Stimulated activated CD8-positive, alpha-beta memory T cell treated with anti-CD3 and anti-CD28 coated beads, Interleukin-4, amount 100 ng/mL, for 4 hours (primary cell): ENCODE results near the gene FBLN1.
"Not testable (repeated sequence)": the region's sequence is repeated elsewhere in the genome, so short reads cannot be mapped to it uniquely, and the experiment has no call there.

ENCODE experiments used
- DNase-seq, 2 donors: peaks; one replicate each; pipeline ENCODE4 v3.0.0-alpha.2; 2020; ENCODE audit warnings: low read depth in 2 of 2, low spot score in 1 of 2

FBLN1 gene

DNA sequence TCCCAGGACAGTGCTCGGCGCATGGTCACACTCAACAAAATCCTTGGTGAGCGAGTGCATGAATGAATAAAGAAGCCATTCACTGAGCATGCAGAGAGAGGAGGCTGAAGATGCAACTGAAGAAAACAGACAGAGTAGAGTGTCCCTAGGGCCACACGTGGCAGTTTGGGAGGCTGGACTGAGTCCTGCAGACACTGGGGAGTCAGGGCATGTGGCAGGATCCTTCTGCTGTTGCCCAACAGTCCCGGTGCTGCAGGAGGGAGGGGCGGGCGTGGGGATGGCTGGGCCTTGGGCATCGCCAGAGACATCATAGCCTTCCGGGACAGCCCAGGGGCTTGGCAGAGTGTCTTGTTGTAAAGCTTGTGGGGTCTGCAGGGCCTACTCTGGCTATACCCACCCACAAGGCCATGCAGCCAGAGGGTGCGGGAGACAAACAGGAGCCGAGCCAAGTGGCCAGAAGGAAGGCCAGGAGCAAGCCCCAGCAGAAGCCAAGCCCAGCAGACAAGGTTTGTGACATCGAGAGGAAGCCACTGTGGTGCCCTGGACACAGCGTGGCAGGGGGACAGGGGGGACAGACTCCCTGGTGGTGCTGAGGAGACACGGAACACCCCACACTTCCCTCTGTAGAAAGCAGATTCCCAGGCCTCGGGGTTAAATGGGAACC is 26.7 kb upstream of the FBLN1 start:
- DNase-seq = no peak

DNA sequence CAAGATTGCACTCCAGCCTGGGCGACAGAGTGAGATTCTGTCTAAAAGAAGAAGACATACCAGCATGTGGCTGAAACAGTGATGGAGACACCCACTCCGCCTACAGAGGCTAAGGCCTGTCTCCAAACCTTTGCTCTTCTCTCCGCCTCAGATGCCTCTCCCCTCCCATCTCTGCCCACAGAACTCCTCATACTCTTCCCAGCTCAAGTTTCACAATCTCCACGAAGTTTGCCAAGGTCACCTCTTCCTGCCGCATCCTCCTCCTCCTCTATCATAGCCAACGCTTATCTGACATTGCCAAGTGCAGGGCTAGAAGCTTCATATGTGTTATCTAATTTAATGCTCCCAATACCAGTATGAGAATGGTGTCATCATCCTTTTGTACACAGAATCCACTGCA is 25.9 kb upstream of the FBLN1 start:
- no peak for DNase-seq

DNA sequence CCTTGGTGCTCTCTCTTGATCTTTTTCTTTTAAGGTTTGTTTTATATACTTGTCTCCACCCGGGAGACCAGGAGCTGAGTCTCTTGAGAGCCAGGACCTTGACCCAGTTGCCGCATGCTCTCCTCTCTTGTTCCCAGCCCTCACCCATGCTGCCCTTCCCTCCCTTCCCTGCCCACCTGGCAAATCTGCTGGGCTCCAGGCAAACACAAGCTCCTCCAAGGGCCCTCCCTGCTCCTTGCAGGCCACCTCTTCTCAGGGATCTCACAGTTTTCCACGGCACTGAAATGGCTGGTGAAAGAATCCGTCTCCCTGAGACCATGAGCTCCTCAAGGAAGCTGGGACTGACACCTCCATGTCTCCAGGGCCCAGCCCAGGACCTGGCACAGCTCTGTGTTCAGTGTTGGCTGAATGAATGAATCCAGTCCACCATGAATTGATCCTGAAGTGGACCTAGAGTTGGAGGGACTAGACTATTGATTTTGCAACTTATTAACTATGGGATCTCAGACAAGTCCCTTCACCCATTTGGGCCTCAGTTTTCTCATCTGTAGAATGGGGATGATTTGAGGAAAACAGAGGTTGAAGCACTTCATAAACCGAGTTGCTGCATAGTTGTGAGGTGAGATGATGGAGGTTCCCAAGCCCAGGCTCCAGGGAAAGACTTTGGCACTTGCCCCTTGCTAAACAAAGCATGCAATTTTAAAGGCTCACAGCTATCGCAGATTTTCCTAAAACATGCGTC is 25.1 kb upstream of the FBLN1 start:
- no peak for DNase-seq

DNA sequence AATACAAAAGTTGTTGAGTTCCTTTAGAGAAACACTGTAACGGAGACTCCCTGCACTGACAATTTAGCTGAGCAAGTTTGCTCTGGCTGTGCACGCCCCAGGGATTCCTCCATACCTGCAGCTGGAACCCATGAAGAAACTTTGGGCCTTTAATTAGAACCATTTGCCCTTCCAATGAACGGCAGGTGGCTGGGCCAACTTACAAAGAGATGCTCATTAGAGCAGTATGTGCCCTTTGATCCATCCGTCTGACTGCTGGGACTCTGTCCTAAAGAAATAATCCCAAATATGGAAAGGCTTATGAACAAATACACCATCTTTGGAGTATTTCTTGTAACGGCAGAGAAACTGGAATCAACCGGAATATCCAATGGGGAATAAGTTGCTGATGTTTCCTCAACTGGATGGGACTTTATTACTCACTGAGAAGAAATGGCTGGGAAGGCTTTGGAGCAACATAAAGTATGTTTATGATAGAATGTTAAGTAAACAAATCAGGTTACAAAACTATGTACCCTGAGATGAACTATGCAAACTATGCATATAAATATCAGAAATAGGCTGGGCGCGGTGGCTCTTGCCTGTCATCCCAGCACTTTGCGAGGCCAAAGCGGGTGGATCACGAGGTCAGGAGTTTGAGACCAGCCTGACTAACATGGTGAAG is 24.4 kb upstream of the FBLN1 start:
- DNase-seq = no peak

DNA sequence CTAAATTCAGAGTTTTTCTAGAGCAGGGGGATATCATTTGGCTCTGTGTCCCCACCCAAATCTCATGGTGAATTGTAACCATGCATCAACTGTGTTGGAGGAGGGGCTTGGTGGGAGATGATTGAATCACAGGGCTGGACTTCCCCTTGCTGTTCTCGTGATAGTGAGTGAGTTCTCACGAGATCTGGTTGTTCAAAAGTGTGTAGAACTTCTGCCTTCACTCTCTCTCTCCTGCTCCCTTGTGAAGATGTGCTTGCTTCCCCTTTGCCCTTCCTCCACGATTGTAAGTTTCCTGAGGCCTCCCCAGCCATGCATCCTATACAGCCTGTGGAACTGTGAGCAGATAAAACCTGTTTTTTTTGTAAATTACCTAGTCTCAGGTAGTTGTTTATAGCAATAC is 22.0 kb upstream of the FBLN1 start:
- no peak for DNase-seq

DNA sequence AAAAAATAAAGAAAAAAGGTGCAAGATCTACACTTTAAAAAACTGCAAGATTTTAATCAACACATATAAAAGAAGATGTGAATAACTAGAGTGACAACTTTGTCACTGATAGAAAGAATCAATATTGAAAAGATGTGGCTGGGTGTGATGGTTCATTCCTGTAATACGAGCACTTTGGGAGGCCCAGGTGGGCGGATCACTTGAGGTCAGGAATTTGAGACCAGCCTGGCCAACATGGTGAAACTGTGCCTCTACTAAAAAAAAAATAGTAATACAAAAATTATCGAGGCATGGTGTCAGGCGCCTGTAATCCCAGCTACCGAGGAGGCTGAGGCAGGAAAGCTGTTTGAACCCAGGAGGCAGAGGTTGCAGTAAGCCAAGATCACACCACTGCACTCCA is 21.0 kb upstream of the FBLN1 start:
- no peak for DNase-seq

DNA sequence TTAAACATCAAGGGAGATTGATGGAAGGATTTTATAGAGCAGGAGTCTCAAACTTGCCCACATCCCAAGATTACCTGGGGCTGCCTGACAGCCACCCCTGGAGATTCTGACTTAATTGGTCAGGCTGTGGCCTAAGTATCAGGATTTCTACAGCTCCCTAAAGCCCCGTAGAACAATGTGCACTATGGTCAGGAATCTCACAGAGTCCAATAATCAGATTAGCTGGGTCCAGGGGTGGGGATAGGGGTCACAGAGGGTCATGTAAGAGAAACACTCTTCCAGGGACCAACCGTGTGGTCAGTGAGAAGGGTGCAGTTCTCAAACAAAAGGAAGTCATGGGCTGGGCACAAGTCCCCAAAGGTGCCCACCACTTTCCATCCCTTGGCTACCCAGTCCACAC is 20.5 kb upstream of the FBLN1 start:
- DNase-seq = no peak

DNA sequence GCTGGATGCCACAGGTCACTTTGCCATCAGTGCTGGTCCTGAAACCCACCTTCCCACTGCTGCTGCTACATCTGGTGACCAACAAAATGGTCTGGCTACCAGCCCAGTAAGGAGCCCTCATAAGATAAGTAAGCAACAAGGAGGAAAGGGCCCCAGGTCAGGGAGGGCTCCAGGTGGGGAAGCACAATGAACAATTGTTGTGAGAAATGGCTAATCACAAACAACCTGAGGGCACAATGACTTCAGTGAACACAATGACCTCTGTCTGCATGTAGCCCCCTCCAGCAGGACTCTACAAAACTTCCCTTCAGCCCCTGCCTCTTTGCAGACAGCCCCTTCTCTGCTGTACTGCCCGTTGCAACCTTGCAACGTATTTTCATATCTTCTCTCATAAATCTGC is 19.4 kb upstream of the FBLN1 start:
- DNase-seq = no peak

DNA sequence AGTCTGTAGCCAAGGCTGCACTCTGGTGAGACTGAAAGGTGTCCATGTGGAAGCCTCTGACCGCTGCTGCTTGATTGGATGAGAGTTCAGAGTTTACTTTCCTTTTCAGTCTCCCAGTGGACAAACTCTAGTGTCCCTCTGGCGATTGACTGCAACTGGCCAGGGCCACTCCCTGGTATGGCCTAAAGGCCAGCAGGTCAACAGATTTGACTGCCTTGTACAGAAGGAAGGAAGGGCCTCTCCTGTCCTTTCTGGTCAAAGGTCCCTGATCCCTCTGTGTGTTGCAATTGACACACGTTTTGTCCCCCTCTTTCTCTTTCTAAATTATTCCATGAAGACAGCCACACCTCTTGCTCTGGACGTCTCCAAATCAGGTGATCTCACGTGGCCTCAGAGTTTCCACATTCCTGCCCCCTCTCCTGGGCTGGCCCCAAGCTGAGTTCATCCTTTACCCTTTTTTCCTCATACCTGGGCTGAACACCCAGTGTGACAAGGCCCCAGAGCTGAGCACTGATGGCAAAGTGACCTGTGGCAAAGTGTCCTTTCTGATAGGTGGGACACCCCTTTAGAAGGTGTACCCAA is 18.7 kb upstream of the FBLN1 start:
- DNase-seq = no peak

DNA sequence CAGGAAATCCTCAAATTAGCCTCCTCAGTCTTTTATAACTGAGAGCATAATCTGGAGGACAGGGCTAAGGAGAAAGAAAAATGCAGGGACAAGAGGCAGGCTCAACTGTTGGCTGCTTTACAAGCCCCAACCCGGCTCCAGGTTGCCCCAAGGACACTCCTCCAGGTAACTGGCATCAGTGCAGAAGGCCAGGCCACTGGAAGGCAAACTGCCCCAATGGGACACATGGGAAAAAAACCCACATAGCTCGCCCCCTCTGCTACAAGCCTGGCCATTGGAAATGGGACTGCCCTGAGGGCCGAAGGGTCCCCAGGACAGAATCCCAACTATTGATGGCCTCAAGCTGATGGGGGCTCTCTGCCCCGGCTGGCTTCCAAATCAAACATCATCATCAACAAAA is 17.9 kb upstream of the FBLN1 start:
- DNase-seq = no peak

DNA sequence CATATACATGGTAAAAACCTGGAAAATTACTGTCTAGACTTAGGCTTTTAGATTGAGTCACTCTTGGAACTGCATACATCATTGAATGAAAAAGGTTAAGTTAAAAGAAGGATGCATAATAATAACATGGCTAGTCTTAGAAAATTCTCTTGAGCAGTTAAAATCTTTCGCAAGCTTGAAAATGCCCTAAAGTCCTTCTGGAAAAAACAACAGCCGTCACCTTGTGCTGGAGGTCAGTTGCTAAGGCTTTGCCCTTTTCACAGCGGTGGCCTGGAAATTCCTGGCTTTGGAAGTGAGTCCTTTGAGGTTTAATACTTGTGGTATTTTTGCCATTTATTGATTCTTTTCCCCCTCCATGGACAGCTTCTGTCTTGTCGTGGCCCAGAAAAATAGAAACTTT is 17.4 kb upstream of the FBLN1 start:
- no peak for DNase-seq

DNA sequence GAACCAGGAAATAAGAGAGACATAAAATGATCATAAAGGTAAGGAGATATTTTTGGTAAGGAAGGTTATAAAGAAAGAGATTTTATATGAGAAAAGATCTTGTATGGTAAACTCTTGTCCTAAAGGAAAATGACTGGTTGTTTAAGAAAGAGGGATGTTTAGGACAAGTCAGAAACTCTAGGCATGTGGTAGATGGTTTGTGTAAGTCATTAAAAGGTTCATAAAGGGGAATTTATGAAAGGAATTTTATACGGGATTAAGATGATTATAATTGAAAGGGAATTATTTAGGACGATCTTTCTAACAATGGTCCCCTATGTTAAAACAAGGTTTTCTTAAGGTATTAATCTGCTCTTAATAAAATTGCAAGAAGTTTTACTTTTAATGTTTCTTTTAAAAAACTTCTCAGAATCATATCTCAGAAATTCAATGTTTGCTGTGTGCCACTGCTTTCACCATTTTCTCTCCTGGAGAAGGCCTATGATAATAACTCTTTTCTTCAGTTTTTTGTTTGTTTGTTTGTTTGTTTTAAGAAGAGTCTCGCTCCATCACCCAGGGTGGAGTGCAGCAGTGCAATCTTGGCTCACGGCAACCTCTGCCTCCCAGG is 13.8 kb upstream of the FBLN1 start:
- no peak for DNase-seq

DNA sequence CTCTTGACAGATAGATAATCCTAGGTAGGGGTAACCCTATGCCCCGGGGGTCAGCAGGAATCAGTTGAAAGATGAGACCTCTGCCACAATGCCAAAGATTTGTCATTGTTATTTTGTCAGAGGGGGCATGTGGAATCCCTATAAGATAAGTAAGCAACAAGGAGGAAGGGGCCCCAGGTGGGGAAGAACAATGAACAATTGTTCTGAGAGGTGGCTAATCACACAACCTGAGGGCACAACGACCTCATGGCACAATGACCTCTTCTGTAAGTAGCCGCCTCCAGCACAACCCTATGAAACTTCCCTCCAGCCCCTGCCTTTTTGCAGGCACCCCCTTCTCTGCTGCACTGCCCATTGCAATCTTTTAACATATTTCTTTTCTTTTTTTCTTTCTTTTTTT is 11.8 kb upstream of the FBLN1 start:
- DNase-seq = no peak

DNA sequence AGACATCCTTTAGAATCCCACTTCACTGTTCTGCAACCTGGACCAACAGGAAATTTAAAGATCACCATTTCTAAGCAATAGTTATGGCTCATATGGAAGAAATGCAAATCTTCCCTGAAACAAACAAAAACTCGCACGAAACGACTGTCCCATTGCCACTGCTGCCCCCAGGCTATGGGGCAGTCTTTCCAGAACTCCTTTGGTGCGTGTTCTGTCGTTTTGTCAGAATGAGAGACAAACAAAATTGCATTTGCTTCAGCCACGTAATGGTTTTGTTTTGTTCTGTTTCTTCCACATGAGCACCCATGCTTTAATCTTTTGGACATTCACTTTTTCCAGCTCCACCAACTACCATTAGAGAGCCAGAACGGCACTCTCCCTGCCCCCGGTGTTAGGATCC is 10.8 kb upstream of the FBLN1 start:
- DNase-seq = no peak

DNA sequence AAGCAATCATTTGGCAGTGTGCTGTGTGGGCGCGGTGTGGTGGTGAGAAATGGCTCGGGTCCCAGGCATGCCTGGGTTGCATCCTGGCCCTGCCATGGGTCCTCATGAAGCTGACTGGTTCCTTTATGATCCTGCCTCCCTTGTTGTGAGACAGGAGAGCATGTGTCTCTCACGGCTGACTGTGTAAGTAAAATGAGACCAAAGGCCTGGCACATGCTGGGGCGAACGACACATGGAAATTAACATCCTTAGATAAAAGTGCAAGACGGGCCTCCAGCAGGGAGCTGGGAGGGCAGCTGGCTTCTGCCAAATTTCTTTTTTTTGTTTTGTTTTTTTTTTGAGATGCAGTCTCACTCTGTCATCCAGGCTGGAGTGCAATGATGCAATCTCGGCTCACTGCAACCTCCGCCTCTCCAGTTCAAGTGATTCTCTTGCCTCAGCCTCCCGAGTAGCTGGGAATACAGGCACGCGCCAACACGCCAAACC is 9.4 kb upstream of the FBLN1 start:
- DNase-seq = no peak

DNA sequence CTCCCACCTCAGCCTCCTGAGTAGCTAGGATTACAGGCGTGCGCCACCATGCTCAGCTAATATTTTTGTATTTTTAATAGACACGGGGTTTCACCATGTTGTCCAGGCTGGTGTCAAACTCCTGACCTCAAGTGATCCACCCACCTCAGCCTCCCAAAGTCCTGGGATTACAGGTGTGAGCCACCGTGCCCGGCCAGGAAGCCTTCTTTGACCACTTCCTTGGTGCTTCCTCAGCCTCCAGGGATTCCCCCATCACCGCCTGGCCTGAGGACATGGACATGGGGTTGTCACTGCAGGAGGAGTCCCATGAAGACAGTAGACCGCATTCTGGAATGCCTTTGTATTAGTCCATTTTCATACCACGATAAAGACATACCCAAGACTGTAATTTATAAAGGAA is 8.4 kb upstream of the FBLN1 start:
- not testable (repeated sequence) for DNase-seq

DNA sequence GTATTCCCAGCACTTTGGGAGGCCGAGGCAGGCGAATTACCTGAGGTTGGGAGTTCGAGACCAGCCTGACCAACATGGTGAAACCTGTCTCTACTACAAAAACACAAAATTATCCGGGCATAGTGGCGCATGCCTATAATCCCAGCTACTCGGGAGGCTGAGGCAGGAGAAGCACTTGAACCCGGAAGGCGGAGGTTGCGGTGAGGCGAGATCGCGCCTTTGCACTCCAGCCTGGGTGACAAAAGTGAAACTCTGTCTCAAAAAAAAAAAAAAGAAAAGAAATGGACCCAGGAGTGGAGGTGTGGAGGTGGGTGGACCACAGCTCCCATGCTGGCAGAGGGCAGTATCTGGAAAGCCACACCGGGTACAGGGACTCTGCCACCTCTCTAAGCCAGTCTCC is 7.1 kb upstream of the FBLN1 start:
- not testable (repeated sequence) for DNase-seq

DNA sequence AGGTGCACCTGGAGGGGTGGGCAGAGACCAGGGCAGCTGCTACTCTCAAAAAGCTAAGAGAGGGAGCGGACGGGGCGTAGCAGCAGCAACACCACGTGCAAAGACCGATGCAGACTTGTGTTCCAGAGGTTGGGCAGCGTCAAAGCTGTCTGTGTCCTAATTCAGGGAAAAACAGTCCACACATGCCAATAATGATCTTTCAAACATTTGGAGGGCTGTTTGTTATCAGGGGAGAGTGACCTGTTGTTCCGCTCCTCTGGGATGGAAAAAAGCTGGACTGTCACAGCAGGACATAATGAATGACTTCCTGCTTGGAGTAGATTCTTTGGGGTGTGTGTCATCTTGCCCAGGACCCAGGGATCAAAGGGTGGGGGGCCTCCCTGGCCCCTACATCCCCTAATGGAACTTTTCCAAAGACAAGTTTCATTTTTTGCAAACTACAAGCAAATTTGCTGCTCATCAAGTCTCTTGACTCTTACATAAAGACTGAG is 6.2 kb upstream of the FBLN1 start:
- DNase-seq = no peak

DNA sequence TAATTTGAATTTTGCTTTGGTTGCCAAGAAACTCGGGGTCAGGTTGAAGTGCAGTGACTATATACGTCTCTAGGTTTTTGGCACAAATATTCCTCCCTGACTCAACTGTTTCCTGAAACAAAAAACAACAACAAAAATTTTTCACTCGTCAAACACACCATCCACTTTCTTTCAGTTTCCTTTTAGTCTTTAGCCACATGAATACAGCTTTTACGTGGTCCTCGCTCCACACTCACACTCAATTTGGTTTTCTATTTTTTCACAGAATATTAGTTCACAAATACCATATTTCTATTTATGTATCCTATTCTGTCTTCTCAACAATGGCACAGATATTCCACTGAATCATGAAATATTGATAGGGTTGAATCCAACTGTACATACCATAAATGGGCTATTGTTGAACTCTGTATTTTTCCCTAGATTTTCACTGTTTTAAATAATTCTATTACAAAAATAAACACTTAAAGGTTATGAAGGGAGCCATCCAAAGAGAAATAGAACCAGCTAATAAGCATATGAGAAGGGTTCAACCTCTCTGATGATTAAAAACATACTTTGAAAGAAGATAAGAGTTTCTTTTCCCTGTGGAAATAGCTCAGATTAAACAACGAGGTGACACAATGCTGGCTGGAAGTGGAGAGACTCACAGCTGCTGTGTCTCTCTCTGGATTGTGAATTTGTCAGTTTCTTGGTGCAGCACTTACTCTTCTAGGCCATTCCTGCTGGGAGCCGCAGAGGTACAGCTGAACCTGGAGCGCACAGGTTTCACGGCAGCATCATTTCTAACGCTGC is 5.1 kb upstream of the FBLN1 start:
- no peak for DNase-seq

DNA sequence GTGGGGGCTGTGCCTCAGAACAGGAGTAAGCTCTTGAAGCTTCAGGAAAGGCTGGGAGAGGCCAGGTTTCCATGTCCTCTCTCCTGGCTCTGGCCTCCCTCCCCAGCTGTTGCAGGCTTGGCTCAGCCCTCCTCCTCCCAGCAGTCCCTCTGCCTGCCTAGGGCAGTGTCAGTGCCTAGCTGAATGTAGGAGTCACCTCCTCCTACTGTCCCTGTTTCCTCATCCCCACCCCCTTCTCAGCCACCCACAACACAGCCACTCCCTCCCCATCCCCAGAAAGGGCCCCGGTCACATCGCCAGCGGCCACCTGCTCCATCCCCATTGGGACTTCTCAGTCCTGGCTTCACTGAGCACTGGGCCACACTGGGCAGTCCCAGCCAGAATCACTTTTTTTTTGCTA is 2.9 kb upstream of the FBLN1 start:
- no peak for DNase-seq
